BE2C (cell line): ENCODE measurements around the gene PITPNB.

ENCODE experiments used
- DNase-seq: peaks from one replicate; pipeline ENCODE4 v3.0.0-alpha.2; 2020
- H3K27me3 ChIP-seq: fragments of 250-450 bp; sonication (Bioruptor Pico); 2 replicates; pipeline ENCODE4 v1.5.1; 2020; ENCODE audit warnings: mild to moderate bottlenecking
- H3K36me3 ChIP-seq: fragments of 250-450 bp; sonication (Bioruptor Pico); 2 replicates; pipeline ENCODE4 v1.5.1; 2020; ENCODE audit warnings: mild to moderate bottlenecking
- H3K4me1 ChIP-seq: fragments of 250-450 bp; sonication (Bioruptor Pico); 2 replicates; pipeline ENCODE4 v1.5.1; 2020
- H3K4me3 ChIP-seq: 2 replicates; pipeline ENCODE4 v1.5.1; 2011; ENCODE audit warnings: low read depth, low read length
- H3K9me3 ChIP-seq: fragments of 250-450 bp; sonication (Bioruptor Pico); 2 replicates; pipeline ENCODE4 v1.5.1; 2020
- TF ChIP-seq, protein P1 (sequence below): IDR thresholded peaks from 2 replicates; pipeline ENCODE4 v1.5.1; 2012; ENCODE audit warnings: mild to moderate bottlenecking, low read depth, low read length

Gene PITPNB

DNA sequence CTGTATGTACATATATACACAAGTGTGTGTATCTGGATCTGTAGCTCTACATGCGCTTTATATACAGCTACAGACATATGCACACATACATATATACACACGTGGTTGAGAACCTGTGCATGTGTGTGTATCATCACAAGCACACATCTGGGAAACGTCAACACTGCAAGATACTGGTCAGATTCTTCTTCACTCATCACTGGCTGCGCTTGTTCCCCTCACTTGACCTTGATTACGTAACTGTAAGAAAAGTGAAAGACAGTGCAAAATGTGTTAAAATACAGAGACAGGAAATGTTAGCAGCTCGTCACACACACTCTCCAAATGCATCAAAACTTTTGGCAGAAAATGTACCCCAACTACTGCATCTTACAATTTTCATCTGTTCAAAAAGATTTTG is 65.6 kb downstream of the PITPNB start:
- Histone ChIP-seq H3K36me3 (peaks cover 81% of the 10 kb centered on the region), H3K4me1 (peaks cover 37% of the 10 kb centered on the region), H3K27me3 (no peaks in the 10 kb centered on the region), H3K4me3 (no peak overlapping the region), H3K9me3 (no peaks in the 10 kb centered on the region)
- TF ChIP-seq, protein P1, sequence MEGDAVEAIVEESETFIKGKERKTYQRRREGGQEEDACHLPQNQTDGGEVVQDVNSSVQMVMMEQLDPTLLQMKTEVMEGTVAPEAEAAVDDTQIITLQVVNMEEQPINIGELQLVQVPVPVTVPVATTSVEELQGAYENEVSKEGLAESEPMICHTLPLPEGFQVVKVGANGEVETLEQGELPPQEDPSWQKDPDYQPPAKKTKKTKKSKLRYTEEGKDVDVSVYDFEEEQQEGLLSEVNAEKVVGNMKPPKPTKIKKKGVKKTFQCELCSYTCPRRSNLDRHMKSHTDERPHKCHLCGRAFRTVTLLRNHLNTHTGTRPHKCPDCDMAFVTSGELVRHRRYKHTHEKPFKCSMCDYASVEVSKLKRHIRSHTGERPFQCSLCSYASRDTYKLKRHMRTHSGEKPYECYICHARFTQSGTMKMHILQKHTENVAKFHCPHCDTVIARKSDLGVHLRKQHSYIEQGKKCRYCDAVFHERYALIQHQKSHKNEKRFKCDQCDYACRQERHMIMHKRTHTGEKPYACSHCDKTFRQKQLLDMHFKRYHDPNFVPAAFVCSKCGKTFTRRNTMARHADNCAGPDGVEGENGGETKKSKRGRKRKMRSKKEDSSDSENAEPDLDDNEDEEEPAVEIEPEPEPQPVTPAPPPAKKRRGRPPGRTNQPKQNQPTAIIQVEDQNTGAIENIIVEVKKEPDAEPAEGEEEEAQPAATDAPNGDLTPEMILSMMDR = no peak
- peak; percentile 29 for DNase-seq

DNA sequence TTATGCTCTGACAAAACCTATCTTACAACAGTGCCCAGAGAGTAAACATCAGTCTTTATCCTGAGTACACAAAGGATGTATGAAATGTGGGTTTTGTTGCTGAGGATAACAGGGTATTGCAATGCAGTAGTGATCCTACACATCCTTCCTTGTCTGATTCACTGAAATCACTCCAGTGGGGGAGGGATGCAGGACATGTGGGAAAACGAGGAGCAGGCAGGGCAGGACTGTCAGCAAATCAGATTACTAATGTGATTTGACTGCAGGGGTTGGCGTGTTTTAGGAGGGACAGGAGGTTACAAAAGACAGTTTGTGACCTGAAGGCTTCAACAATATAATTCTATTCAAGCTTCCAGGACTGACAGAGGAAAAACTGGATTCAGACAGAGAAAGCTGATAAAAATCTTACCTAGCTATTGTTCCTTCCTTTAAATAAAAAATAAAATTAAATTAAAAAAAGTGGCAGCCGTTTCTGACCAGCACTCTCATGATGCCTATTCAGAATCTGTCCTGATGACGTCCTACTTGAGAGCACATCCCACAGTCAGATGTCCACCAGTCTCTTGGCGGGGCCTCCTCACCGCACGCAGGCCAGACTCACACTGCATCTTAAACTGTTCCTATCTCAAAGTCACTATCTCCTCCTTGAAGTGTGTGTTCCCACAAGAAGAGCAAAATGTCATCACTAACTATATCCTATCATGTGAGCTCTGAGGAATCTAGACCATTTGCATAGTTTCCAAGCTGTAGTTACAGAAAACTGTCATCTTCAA is 66.9 kb downstream of the PITPNB start:
- peak; percentile 89 for DNase-seq
- Histone ChIP-seq H3K9me3 (no peaks in the 10 kb centered on the region), H3K4me3 (peak overlapping the region; percentile 7; the same call in 1 of the 2 replicates), H3K27me3 (no peaks in the 10 kb centered on the region), H3K36me3 (peaks cover 72% of the 10 kb centered on the region), H3K4me1 (peaks cover 37% of the 10 kb centered on the region)
- TF ChIP-seq, protein P1 = no peak

DNA sequence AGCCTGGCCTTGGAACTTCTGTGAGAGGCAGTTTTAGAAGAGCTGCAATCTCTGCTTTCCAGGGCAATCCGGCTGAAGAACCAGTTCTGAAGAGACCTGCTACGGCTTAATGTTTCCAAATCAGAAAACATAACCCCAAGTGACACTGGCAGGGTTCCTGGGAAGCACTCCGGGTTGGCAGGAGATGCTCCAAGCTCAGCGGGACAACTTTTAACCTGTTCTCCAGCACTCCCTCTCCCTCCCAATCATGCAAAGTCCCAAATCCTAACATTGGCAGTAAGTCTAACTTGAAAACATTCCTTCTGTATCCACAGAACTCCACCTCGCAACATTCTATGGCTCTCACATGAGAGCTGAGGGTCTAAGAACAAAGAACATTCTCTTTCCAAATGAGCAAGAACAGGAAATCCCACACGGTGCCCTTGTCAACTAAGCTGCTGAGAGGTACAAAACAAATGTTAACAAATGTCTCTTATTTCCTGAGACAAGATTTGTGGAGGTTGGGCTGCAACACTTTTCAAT is 69.0 kb downstream of the PITPNB start:
- no peak overlapping the region for H3K4me3 ChIP-seq
- no peaks in the 10 kb centered on the region for H3K27me3 ChIP-seq
- H3K4me1 ChIP-seq = peaks cover 35% of the 10 kb centered on the region
- TF ChIP-seq, protein P1 = no peak
- H3K9me3 ChIP-seq = no peaks in the 10 kb centered on the region
- H3K36me3 ChIP-seq = peaks cover 51% of the 10 kb centered on the region
- DNase-seq = no peak

DNA sequence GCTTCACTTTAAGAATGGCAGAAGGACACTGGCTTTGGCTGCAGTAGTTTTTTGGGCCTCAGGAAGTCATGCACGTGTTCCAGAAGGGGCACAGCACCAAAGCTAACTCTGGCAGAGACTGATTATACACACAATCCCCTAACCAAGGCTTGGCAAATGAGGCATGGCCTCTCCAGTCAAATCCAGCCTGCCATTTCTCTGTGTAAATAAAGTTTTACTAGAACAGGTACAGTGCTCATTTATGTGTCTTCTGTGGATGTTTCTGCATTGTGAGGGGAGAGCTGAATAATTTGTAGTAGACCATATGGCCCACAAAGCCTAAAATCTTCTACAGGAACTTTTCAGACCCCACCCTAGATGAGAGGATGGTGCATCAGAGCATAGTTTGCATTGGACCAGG is 71.1 kb downstream of the PITPNB start:
- DNase-seq = no peak
- TF ChIP-seq, protein P1 = no peak
- peaks cover 21% of the 10 kb centered on the region for H3K4me1 ChIP-seq
- no peak overlapping the region for H3K4me3 ChIP-seq
- no peaks in the 10 kb centered on the region for H3K9me3 ChIP-seq
- H3K27me3 ChIP-seq = no peaks in the 10 kb centered on the region
- H3K36me3 ChIP-seq = peaks cover 34% of the 10 kb centered on the region

DNA sequence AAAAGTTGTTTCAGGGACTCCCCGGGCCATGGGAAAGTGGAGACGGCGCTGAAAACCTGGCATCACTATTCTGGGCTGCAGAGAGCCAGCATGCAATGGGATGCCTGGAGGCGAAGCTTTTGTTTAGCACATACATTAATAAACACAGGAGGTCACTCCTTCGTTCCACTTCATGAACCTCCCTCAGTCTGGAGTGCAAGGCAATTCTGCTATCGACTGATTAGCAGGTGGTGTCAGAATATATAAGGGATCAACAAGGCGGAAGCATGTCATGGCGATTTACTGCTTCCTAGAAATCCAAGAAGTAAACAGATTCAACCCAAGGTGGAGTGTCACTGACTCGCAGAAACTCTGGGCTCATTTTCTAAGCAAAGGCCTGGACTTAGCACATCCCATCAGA is 72.1 kb downstream of the PITPNB start:
- Histone ChIP-seq H3K27me3 (no peaks in the 10 kb centered on the region), H3K4me1 (peaks cover 25% of the 10 kb centered on the region), H3K36me3 (peaks cover 28% of the 10 kb centered on the region), H3K4me3 (no peak overlapping the region), H3K9me3 (no peaks in the 10 kb centered on the region)
- no peak for DNase-seq
- TF ChIP-seq, protein P1 = no peak

DNA sequence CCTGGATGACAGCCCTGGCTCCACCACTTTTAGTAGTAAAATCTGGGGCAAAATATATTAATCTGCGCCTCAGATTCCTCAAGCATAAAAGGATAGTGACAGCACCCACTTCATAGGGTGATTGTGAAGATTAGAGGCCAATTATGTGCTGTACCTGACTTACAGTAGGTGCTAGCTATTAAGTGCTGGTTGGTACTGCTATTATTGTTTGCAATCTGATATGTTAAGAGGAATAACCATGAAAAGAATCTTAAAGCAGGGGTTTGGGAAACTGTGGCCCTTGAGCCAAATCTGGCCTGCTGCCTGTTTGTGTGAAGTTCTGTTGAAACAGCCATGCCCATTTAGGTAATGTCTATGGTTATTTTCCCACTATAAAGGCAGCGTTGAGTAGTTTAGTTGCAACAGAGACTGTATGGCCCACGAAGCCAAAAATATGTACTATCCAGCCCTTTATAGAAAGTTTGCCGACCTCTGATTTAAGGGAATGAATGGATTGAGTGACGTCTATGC is 72.8 kb downstream of the PITPNB start:
- no peak for DNase-seq

More for the DNA sequence above, 72.8 kb downstream of the PITPNB start:
- Histone ChIP-seq H3K36me3 (peaks cover 23% of the 10 kb centered on the region), H3K4me3 (no peak overlapping the region), H3K9me3 (no peaks in the 10 kb centered on the region), H3K4me1 (peaks cover 22% of the 10 kb centered on the region), H3K27me3 (no peaks in the 10 kb centered on the region)
- TF ChIP-seq, protein P1 = no peak
